K562 (cell line): ENCODE measurements around the gene DNAJC2. TPM values are rescaled to one million over a fixed set of nuclear protein-coding genes. Genes with fewer than 3 reads are reported as not detected.

Source experiments
- AFF4 ChIP-seq: sonication (generic); formaldehyde crosslinking; IDR thresholded peaks from 2 replicates; pipeline ENCODE4 v1.8.0; 2023; ENCODE audit warnings: mild to moderate bottlenecking, missing genetic modification reagents
- CEBPG ChIP-seq, 3 experiments: fragments of 200-800 bp in 1 of 3; sonication (Bioruptor generic) in 1 of 3; sonication (generic) in 1 of 3; formaldehyde crosslinking in 1 of 3; IDR thresholded peaks in 2 of 3; conservative IDR thresholded peaks in 1 of 3; 2 replicates each; pipeline versions ENCODE4 v1.6.1 to v1.8.0; 2016 to 2022; ENCODE audit warnings: missing compliant biosample characterization in 2 of 3, missing genetic modification characterization in 2 of 3, mild to moderate bottlenecking in 1 of 3, missing genetic modification reagents in 1 of 3
- CUX1 ChIP-seq: fragments of 200-800 bp; sonication (Bioruptor generic); IDR thresholded peaks from 2 replicates; pipeline ENCODE4 v1.6.1; 2016; ENCODE audit warnings: missing genetic modification characterization, missing compliant biosample characterization
- MLLT1 ChIP-seq, 2 experiments: fragments of 450-650 bp; IDR thresholded peaks; 2 replicates each; pipeline ENCODE4 v1.6.1; 2016
- NCOA1 ChIP-seq: fragments of 450-650 bp; IDR thresholded peaks from 2 replicates; pipeline ENCODE4 v1.6.1; 2016; ENCODE audit warnings: low read depth
- UBTF ChIP-seq, 2 experiments: IDR thresholded peaks; 2 replicates each; pipeline ENCODE4 v1.6.1; 2012; ENCODE audit warnings: improper control_type of control experiment in 2 of 2, low read depth in 2 of 2, low read length in 2 of 2, borderline replicate concordance in 1 of 2
- ZBTB7A ChIP-seq: IDR thresholded peaks from 2 replicates; pipeline ENCODE4 v1.6.1; 2011; ENCODE audit warnings: low read depth, mild to moderate bottlenecking, low read length, moderate library complexity, borderline replicate concordance; ENCODE audit not compliant: control insufficient read depth
- ZNF316 ChIP-seq: fragments of 450-650 bp; IDR thresholded peaks from 2 replicates; pipeline ENCODE4 v1.6.1; 2016
- polyA plus RNA-seq, 8 experiments: library from polyadenylated mRNA; depleted of rRNA in 4 of 8; stranded (reverse) in 5 of 8; unstranded in 3 of 8; fragments of >200 nt; fragmentation: Nextera tagmentation in 2 of 8; fragmentation: Illumina TruSeq in 1 of 8; extraction: Ambion mirVana in 2 of 8; extraction: Trizol in 1 of 8; gene quantifications; 2 replicates each; pipeline versions ENCODE4 v1.2.1 to v1.2.3, GENCODE V29; 2011 to 2014; ENCODE audit warnings: inconsistent platforms in 1 of 8, missing spikeins in 1 of 8
- total RNA-seq, 7 experiments: library from RNA; depleted of rRNA in 6 of 7; stranded (reverse); fragments of >200 nt in 6 of 7; fragmentation: Illumina TruSeq in 2 of 7; extraction: Trizol in 2 of 7; gene quantifications; 2 replicates each; pipeline versions ENCODE4 v1.2.1 to v1.2.3, GENCODE V29; 2011 to 2021; ENCODE audit warnings: low replicate concordance in 1 of 7

Gene DNAJC2
- total and polyA plus RNA-seq, 9 of the 15 experiments (the other 6 are each of a cell fraction or from before 2014, with no cell fraction given) = 40.2 to 157 (median 92.1) TPM

- TF ChIP-seq CUX1 (CRISPR knock-in tag) = no peak
- peak in 1 of 2 experiments; percentile 67; a peak in 1 of 4 replicates for TF ChIP-seq UBTF (IDR thresholded peaks at IDR 0.05; ENCODE audit: borderline replicate concordance in 1 of 2, low read depth in 2 of 2, low read length in 2 of 2)
- no peak for TF ChIP-seq MLLT1 (IDR thresholded peaks at IDR 0.05)
- TF ChIP-seq ZNF316 = no peak; the same call in 1 of the 2 replicates
- TF ChIP-seq CEBPG (CRISPR knock-in tag; IDR thresholded peaks at IDR 0.05) = peak; percentile 65; the same call in 1 of the 2 replicates
- TF ChIP-seq CEBPG (tag; conservative IDR thresholded peaks at IDR 0.05 in 1 of 2, IDR thresholded peaks at IDR 0.05 in 1 of 2) = peak; percentile 33 to 74; a peak in 3 of 4 replicates
- peak; percentile 61; the same call in 1 of the 2 replicates for TF ChIP-seq ZBTB7A
- no peak; the same call in 1 of the 2 replicates for TF ChIP-seq AFF4 (CRISPR knock-in tag)
- TF ChIP-seq NCOA1 = 0 out of 2 replicates have a peak, but pooled peaks have one; percentile 31
Observed at GRCh38 chr7:103296901-103297836, 47.4 kb downstream of the DNAJC2 start, which contains the start of gene PMPCB (continued).
